ENCODE data around the gene PCP2. TPM values are rescaled to one million over a fixed set of nuclear protein-coding genes. Genes with fewer than 3 reads are reported as not detected.

PCP2 gene
- total and polyA plus RNA-seq, 12 donors, result 0.92 to 7.4 (median 2.0) TPM; not detected in 4

GRCh38 chr19:7623725-7624603 lies 9.6 kb downstream of the PCP2 start:
- Histone ChIP-seq H3K4me1 (replicated peaks in 1 of 2) (peaks cover 13 to 22% of the 10 kb centered on the region in 2 donors), H3K27me3 (no peaks in the 10 kb centered on the region), H3K36me3 (replicated peaks in 1 of 2) (peaks cover 0 to 66% of the 10 kb centered on the region in 2 donors), H3K9me3 (replicated peaks in 1 of 3) (no peaks in the 10 kb centered on the region), H3K4me3 (no peak overlapping the region), H3K27ac (no peak overlapping the region)
- WGBS, 4 donors, result 92 to 96% (median 94%) methylated on average over 27 to 39 of the region's 39 CpGs
- DNase-seq, result no peak
- intact Hi-C loops (cut with DNase I), result no loop called here
- TF ChIP-seq POLR2A (IDR thresholded peaks at IDR 0.05), result no peak
- TF ChIP-seq CTCF (IDR thresholded peaks at IDR 0.05), result no peak

GRCh38 chr19:7622933-7623685 lies 10.4 kb downstream of the PCP2 start:
- TF ChIP-seq CTCF (IDR thresholded peaks at IDR 0.05), result no peak
- TF ChIP-seq POLR2A (IDR thresholded peaks at IDR 0.05), result no peak
- 81 to 87% (median 83%) methylated on average over 16 of the region's 16 CpGs for WGBS, 4 donors

GRCh38 chr19:7620442-7621412 lies 12.8 kb downstream of the PCP2 start:
- peaks cover 0 to 63% of the 10 kb centered on the region in 2 donors for H3K36me3 ChIP-seq (replicated peaks in 1 of 2)
- TF ChIP-seq POLR2A (IDR thresholded peaks at IDR 0.05) (no peak), CTCF (IDR thresholded peaks at IDR 0.05) (no peak)
- H3K4me3 ChIP-seq, result no peak overlapping the region
- peak overlapping the region in 1 of 5 donors; percentile 89 for H3K27ac ChIP-seq
- WGBS, 4 donors, result 90 to 94% (median 94%) methylated on average over 25 to 57 of the region's 57 CpGs
- H3K4me1 ChIP-seq (replicated peaks in 1 of 2), result peaks cover 9 to 18% of the 10 kb centered on the region in 2 donors
- no peaks in the 10 kb centered on the region for H3K9me3 ChIP-seq (replicated peaks in 1 of 3)
- intact Hi-C loops (cut with DNase I), result no loop called here
- DNase-seq, result no peak
- no peaks in the 10 kb centered on the region for H3K27me3 ChIP-seq

More at GRCh38 chr19:7622933-7623685, 10.4 kb downstream of the PCP2 start:
- Histone ChIP-seq H3K27ac (no peak overlapping the region), H3K9me3 (replicated peaks in 1 of 3) (no peaks in the 10 kb centered on the region), H3K4me1 (replicated peaks in 1 of 2) (peaks cover 10 to 23% of the 10 kb centered on the region in 2 donors), H3K27me3 (no peaks in the 10 kb centered on the region), H3K4me3 (no peak overlapping the region), H3K36me3 (replicated peaks in 1 of 2) (peaks cover 0 to 66% of the 10 kb centered on the region in 2 donors)
- intact Hi-C loops (cut with DNase I), result no loop called here
- no peak for DNase-seq

Measured in adrenal gland (tissue), 12 donors.